ENCODE data around the gene EIF5A.

GRCh38 chr17:7281953-7282751 is 25.3 kb upstream of the EIF5A start:
- no peak for TF ChIP-seq CTCF (IDR thresholded peaks at IDR 0.05)
- TF ChIP-seq POLR2AphosphoS5 (IDR thresholded peaks at IDR 0.05) = peak in 1 of 3 donors; percentile 13
- no peak for TF ChIP-seq POLR2A (IDR thresholded peaks at IDR 0.05)

Data from breast epithelium (tissue), 3 donors.